GM12878 (cell line): ENCODE measurements around the gene ASB15. TPM values are rescaled to one million over a fixed set of nuclear protein-coding genes. Genes with fewer than 3 reads are reported as not detected.

Experiments
- ATAC-seq: fragments of 200-7000 bp; cut with Tn5 transposase; 3 replicates; pipeline ENCODE4 v1.9.1; 2020; ENCODE audit warnings: mild to moderate bottlenecking, moderate library complexity
- BruUV-seq: library from RNA; stranded (reverse); fragments of 400-500 nt; replicated peaks from 2 replicates; lab custom pipeline; 2021; lab: Mats Ljungman, UMichigan
- CTCF ChIA-PET: fragments of 300-600 bp; sonication (Branson Sonifier 250); formaldehyde crosslinking; extraction: SDS; loops from one replicate; lab custom pipeline; 2021; ENCODE audit warnings: inconsistent platforms; lab: Yijun Ruan, JAX
- POLR2A ChIA-PET: fragments of 350-600 bp; formaldehyde crosslinking; extraction: SDS; loops from one replicate; lab custom pipeline; 2021; ENCODE audit warnings: inconsistent platforms; lab: Charles Lee
- RAD21 ChIA-PET: fragments of 300-600 bp; sonication (Branson Sonifier 250); formaldehyde crosslinking; loops from one replicate; lab custom pipeline; 2023; ENCODE audit warnings: antibody characterized with exemption; ENCODE audit not compliant: unreplicated experiment; lab: Charles Lee
- SMC1A ChIA-PET: fragments of 300-600 bp; sonication (Branson Sonifier 250); formaldehyde crosslinking; loops from one replicate; lab custom pipeline; 2023; ENCODE audit not compliant: unreplicated experiment, uncharacterized antibody; lab: Charles Lee
- DNase-seq: peaks from one replicate; pipeline ENCODE4 v3.0.0-alpha.2; 2011; ENCODE audit warnings: low read depth, low spot score
- FAIRE-seq: peaks from 3 replicates; lab custom pipeline; 2011; peaks lifted over from hg19 to GRCh38; lab: Jason Lieb, UNC
- H2AFZ ChIP-seq: 2 replicates; pipeline ENCODE4 v1.6.0; 2011; ENCODE audit warnings: low read depth, low read length, control low read depth; ENCODE audit not compliant: control insufficient read depth
- H3K27ac ChIP-seq: 2 replicates; pipeline ENCODE4 v1.5.1; 2011; ENCODE audit warnings: control low read depth; ENCODE audit not compliant: control insufficient read depth, insufficient read depth
- H3K27me3 ChIP-seq, 2 experiments: replicated peaks in 1 of 2; 2 replicates each; pipeline versions ENCODE4 v1.6.0 to v1.6.1; 2011; ENCODE audit warnings: low read length in 1 of 2; ENCODE audit not compliant: control insufficient read depth in 2 of 2, insufficient read depth in 2 of 2
- H3K36me3 ChIP-seq, 2 experiments: 2 replicates each; pipeline ENCODE4 v1.5.1; 2011; ENCODE audit warnings: low read length in 1 of 2; ENCODE audit not compliant: control insufficient read depth in 2 of 2, insufficient read depth in 2 of 2
- H3K4me1 ChIP-seq: 2 replicates; pipeline ENCODE4 v1.6.1; 2011; ENCODE audit warnings: mild to moderate bottlenecking, low read length, moderate library complexity, mixed read lengths; ENCODE audit not compliant: control insufficient read depth, insufficient read depth
- H3K4me2 ChIP-seq: 2 replicates; pipeline ENCODE4 v1.6.0; 2011; ENCODE audit warnings: control low read depth; ENCODE audit not compliant: control insufficient read depth, insufficient read depth
- H3K4me3 ChIP-seq: fragments of 200-600 bp; sonication (generic); 2 replicates; pipeline ENCODE4 v1.5.1; 2016
- H3K79me2 ChIP-seq: 2 replicates; pipeline ENCODE4 v1.6.0; 2011; ENCODE audit warnings: low read length; ENCODE audit not compliant: control insufficient read depth, insufficient read depth
- H3K9ac ChIP-seq: 2 replicates; pipeline ENCODE4 v1.8.0; 2011; ENCODE audit warnings: low read length, control low read depth, mixed read lengths; ENCODE audit not compliant: control insufficient read depth, insufficient read depth
- H3K9me3 ChIP-seq: replicated peaks from 3 replicates; pipeline ENCODE4 v1.5.1; 2011; ENCODE audit warnings: mild to moderate bottlenecking, low read length; ENCODE audit not compliant: control insufficient read depth, insufficient read depth
- H4K20me1 ChIP-seq: 2 replicates; pipeline ENCODE4 v1.6.0; 2011; ENCODE audit not compliant: control insufficient read depth, insufficient read depth
- ASH2L ChIP-seq: fragments of 300-600, 200-600 bp; sonication (generic); IDR thresholded peaks from 2 replicates; pipeline ENCODE4 v1.6.1; 2017; ENCODE audit warnings: low read depth, mild to moderate bottlenecking, borderline replicate concordance
- BCL11A ChIP-seq: IDR thresholded peaks from 2 replicates; pipeline ENCODE4 v1.6.1; 2011; ENCODE audit warnings: low read depth, low read length
- BCLAF1 ChIP-seq: fragments of 450-650 bp; IDR thresholded peaks from 2 replicates; pipeline ENCODE4 v1.6.1; 2017; ENCODE audit warnings: antibody characterized with exemption, mild to moderate bottlenecking, moderate library complexity
- CBX3 ChIP-seq: fragments of 200-600 bp; sonication (generic); IDR thresholded peaks from 2 replicates; pipeline ENCODE4 v1.6.1; 2016; ENCODE audit warnings: low read depth, borderline replicate concordance
- E4F1 ChIP-seq: fragments of 450-650 bp; IDR thresholded peaks from 2 replicates; pipeline ENCODE4 v1.6.1; 2018; ENCODE audit warnings: borderline replicate concordance, mild to moderate bottlenecking; ENCODE audit not compliant: partially characterized antibody
- IRF3 ChIP-seq: fragments of 450-650 bp; IDR thresholded peaks from 2 replicates; pipeline ENCODE4 v1.6.1; 2014; ENCODE audit warnings: mild to moderate bottlenecking
- IRF4 ChIP-seq: IDR thresholded peaks from 2 replicates; pipeline ENCODE4 v1.6.1; 2011; ENCODE audit warnings: low read depth, low read length
- MLLT1 ChIP-seq: fragments of 450-650 bp; IDR thresholded peaks from 2 replicates; pipeline ENCODE4 v1.6.1; 2016; ENCODE audit warnings: mild to moderate bottlenecking
- NFIC ChIP-seq: IDR thresholded peaks from 2 replicates; pipeline ENCODE4 v1.6.1; 2012; ENCODE audit warnings: low read depth, mild to moderate bottlenecking, inconsistent platforms, low read length, moderate library complexity
- SREBF1 ChIP-seq: IDR thresholded peaks from 2 replicates; pipeline ENCODE4 v1.6.1; 2012; ENCODE audit warnings: mild to moderate bottlenecking, low read length
- SRF ChIP-seq, 2 experiments: IDR thresholded peaks; 2 replicates each; pipeline ENCODE4 v1.6.1; 2011; ENCODE audit warnings: low read depth in 2 of 2, low read length in 2 of 2, mild to moderate bottlenecking in 1 of 2, moderate library complexity in 1 of 2
- STAT3 ChIP-seq: IDR thresholded peaks from 2 replicates; pipeline ENCODE4 v1.6.1; 2011; ENCODE audit warnings: low read depth, low read length, improper control_type of control experiment
- ZBTB40 ChIP-seq: fragments of 450-650 bp; IDR thresholded peaks from 2 replicates; pipeline ENCODE4 v1.6.1; 2016; ENCODE audit warnings: mild to moderate bottlenecking, moderate library complexity, borderline replicate concordance
- in situ Hi-C: fragments of 300-500 bp; cut with MboI; formaldehyde crosslinking; loops from 9 replicates; pipeline ENCODE4 v1.14.3; 2018; ENCODE audit warnings: mixed read lengths
- intact Hi-C: fragments of 100-400 bp; cut with micrococcal nuclease; formaldehyde crosslinking; loops from one replicate; pipeline ENCODE4 v1.14.2; 2022; ENCODE audit not compliant: unreplicated experiment
- polyA plus RNA-seq, 11 experiments: library from polyadenylated mRNA; depleted of rRNA in 4 of 11; unstranded in 6 of 11; stranded (reverse) in 5 of 11; fragments of >200 nt; fragmentation: Nextera tagmentation in 4 of 11; fragmentation: Illumina TruSeq in 1 of 11; extraction: Ambion mirVana in 4 of 11; extraction: Trizol in 1 of 11; gene quantifications; 1 replicate in 1 of 11; 2 replicates in 10 of 11; pipeline versions ENCODE4 v1.2.1 to v1.2.3, GENCODE V29; 2011 to 2016; ENCODE audit warnings: inconsistent platforms in 2 of 11, missing spikeins in 2 of 11, low read depth in 1 of 11
- total RNA-seq, 4 experiments: library from RNA; depleted of rRNA in 3 of 4; stranded (reverse); fragments of >200 nt in 3 of 4; fragmentation: Illumina TruSeq in 1 of 4; extraction: Trizol in 1 of 4; gene quantifications; 2 replicates each; pipeline versions ENCODE4 v1.2.1 to v1.2.3, GENCODE V29; 2013 to 2021

The ASB15 gene
- total and polyA plus RNA-seq, 10 of the 15 experiments (the other 5 are each of a cell fraction or from before 2014, with no cell fraction given) = not detected

- ChIA-PET POLR2A (no interaction called here), SMC1A (no interaction called here), RAD21 (no interaction called here), CTCF (interaction anchor here (1.1 kb wide), 1 partner anchor 30 kb away, joined by 3 read pairs; no protein-coding TSS in a partner anchor)
- Histone ChIP-seq H3K4me3 (no peak overlapping the region), H3K27me3 (no peaks in the 10 kb centered on the region; a peak in 1 of 4 replicates), H3K36me3 (no peaks in the 10 kb centered on the region), H3K4me1 (no peaks in the 10 kb centered on the region), H3K9me3 (no peaks in the 10 kb centered on the region), H3K27ac (no peak overlapping the region), H4K20me1 (no peaks in the 10 kb centered on the region), H2AFZ (no peak overlapping the region), H3K9ac (no peak overlapping the region), H3K79me2 (no peaks in the 10 kb centered on the region), H3K4me2 (no peak overlapping the region)
- no TSS peak for BruUV-seq
- ATAC-seq (no peak), FAIRE-seq (no peak), DNase-seq (no peak)
- intact Hi-C loops (no loop called here), in situ Hi-C loops (no loop called here)
- TF ChIP-seq NFIC (no peak), MLLT1 (no peak), ZBTB40 (no peak), ASH2L (no peak), SREBF1 (no peak), E4F1 (no peak), IRF3 (no peak), IRF4 (no peak), SRF (IDR thresholded peaks at IDR 0.05; ENCODE audit: low read depth in 2 of 2, low read length in 2 of 2) (no peak), STAT3 (no peak), BCL11A (no peak), BCLAF1 (no peak), CBX3 (no peak)
These were observed 39.0 kb downstream of the ASB15 start for GRCh38 chr7:123640583-123640982.
